Activated CD4-positive, CD25-positive, alpha-beta regulatory T cell treated with anti-CD3 and anti-CD28 coated beads, Interleukin-2, amount 50 U/mL, for 16 hours (primary cell): ENCODE data around the gene LOC101059915.

Source experiments
- DNase-seq: peaks from one replicate; pipeline ENCODE4 v3.0.0-alpha.2; 2020; ENCODE audit warnings: low read depth, low spot score

Gene LOC101059915

DNA sequence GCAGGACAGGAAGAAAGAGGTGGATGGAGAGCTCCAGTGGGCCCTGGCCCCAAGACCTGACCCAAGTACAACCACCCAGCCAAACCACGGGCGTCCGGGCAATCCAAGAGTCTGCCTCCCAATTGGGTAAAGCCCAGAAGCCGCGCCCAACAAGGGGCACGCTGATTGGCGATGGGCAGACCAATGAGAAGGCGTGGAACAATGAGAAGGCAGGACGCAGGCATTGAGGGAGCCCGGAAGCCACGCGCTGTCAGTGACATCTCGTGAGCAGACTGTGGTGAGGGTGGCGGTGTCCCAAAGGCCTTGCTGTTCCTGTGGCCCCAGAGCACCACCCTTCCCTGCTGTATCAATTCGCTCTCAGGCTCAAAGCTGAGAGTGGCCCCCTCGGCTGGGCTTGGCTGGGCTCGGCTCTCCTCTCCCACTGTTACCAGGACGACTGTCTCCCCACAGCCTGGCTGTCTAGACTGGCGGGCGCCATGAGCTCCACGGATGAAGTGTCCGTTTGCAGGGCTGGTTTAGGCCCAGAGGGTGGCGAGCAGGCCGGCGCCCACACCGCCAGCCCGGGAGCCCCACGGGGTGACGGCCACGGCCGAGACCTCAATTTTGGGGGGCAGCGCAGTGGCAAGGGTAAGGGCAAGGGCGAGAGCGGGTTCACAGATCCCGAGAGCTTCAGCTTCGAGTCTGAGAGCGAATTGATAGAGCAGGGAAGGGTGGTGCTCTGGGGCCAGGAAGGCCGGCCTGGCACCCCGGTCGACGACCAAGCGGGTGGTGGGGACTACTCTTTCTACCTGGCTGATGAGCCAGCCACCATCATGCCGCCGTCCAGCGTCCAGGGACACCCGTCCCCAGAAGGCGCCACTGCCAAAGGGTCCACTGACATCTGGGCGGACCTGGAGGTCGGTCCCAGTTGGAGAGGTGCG lies at the start of gene LOC101059915:
Gene LOC101059915 (plus strand): TSS at position 219 of the 920 bp plus-strand sequence.
- DNase-seq, result no peak

DNA sequence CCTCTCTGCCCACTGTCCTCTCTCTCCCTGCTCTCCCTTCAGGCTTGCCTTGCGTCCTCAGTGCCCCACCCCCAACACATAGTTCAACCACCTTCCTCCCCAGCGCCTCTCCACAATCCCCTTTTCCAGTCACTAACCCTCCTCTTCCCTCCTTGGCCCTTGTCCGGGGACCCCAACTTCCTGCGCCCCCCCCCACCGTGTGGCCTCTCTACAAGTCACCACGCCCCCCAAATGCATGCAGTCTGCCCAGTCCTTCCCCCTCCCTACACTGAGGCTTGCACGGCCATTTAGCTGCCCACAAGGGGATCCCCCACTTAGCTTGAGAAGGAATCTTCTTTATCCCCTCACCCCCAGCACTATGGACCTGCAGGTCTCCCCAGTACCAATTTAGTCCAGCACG lies 49.6 kb upstream of the LOC101059915 start:
- DNase-seq, result no peak

DNA sequence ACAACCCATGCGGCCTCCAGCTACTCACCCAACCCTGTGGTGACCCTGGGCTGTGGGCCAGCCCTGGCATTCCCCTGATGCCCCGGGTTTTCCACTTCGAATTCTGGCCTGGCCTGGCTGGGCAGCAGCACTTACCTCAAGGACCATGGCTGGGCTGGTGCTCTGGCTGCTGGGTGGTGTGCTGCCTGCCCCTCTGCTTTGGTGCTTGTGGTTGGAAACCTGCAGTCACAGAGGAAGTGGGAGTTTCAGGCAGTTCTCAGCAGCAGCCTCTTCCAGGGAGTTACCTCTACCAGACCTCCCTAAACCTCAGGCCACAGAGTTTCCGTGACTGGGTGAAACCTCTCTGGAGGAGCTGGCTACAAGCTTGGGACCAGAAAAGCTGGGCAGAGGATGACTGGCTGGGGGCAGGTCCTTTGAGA lies 49.0 kb upstream of the LOC101059915 start, which contains the start of gene CXCR3:
Gene CXCR3 (minus strand): TSS at position 209 of the 419 bp plus-strand sequence. CDS start 62 bp downstream, at position 147.
- DNase-seq, result peak; percentile 14

DNA sequence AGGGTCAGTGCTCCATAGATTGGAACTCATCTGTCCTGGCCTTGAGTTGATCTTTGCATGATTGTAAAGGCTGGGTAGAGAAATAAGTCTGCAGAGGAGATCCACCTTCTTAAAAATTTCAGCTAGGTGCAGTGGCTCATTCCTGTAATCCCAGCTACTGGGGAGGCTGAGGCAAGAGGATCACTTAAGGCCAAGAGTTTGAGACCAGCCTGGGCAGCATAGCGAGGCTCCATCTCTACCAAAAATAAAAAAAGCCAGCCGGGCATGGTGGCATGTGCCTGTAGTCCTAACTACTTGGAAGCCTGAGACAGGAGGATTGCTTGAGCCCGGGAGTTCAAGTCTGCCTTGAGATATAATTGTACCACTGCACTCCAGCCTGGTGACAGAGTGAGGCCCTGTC lies 48.6 kb upstream of the LOC101059915 start:
- no peak for DNase-seq

GRCh38 chrX:71619193-71619592 lies 48.2 kb upstream of the LOC101059915 start:
- peak; percentile 30 for DNase-seq

DNA sequence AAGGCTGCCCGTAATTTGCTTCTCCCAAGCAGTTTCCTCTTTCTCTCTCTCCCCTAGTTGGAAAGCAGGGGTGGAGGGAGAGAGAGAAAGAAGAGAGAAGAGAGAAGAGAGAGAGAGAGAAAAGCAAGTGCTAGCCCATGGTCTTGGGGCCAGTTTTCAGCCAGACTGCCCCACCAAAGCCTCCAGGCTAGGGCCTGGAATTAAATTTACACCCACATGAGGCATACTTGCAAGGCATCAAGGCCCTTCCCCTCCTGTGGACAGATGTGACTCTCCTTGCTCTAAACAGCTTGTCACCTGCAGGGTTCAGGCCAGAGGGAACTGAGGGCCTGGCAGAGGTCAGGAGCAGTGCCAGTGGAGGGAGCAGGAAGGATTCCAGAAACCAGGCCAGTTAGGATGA lies 47.4 kb upstream of the LOC101059915 start:
- no peak for DNase-seq

- no peak for DNase-seq
Measured at GRCh38 chrX:71621603-71622002, 45.7 kb upstream of the LOC101059915 start.

- no peak for DNase-seq
Measured at GRCh38 chrX:71622032-71622575, 45.2 kb upstream of the LOC101059915 start.

DNA sequence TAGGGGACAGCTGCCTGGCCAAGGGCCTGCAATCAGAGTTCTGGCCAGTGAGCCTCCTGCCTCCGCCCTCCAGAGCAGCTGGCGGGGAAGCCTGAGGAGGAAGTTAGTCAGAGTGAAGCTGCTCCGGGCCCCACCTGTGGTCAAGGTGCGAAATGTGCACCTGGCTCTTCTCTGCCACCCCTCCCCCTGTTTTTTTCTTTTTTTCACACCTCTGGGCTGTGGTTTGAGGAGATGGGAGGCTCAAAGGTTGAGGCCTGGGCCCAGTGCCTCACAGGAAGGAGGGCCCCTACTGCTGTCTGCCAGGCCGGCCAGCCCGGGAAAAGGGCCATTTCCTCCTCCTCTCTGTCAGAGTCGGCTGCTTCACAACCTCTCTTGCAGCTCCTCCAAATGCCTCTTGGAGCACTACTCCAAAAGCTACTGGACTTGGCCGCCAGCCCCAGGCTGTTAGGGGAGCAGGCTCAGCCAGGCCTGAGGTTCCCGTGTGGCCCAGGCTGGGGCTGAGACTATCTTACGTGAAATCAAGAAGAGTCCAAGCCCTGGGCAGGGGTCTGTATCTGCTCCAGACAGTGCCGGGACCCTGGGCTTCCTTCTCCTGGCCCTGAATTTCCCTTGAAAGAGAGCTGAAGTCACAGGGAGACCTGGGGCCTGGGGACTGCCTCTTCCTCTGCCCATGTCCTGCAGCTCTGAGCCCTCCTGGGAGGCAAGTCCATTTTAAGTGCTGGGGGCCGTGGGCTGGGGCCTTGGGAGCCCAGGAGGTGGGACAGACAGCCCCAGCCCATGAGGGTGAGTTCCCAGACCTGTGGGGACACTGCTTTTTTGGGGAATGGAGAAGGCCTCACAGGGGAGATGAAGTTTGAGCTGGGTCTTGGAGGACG lies 44.5 kb upstream of the LOC101059915 start:
- peak; percentile 24 for DNase-seq

DNA sequence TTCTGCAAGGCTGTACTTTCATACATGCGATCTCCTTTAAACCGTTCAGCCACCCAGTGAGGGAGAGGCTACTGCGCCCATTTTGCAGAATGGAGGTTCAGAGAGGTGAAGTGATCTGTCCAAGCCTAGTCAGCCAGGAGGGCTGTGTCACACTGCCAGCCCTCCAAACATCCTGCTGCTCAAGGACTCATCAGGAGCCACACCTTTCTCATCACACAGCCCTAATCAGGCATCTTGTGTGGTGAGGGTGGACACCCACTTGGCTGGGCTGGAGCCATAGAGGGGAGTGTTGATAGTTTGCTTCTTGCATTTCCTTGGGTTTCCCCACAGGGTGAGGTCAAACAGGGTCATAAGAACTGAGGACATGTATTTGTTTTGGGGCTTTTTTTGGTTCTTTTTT lies 43.6 kb upstream of the LOC101059915 start:
- no peak for DNase-seq

DNA sequence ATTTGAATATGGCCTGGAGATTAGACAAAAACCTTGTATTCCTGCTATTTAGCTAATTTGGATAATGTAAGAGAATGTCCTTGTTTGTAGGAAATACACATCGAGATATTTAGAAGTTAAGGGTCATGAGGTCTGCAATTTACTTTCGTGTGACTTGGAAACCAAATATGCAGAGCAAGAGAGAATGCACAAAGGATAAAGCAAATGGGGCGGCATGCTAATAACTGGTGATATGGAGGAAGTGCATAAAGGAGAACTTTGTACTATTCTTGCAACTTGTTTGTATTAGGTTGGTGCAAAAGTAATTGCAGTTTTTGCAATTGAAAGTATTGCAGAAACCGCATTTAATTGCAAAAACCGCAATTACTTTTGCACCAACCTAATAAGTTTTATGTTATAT lies 41.9 kb upstream of the LOC101059915 start:
- no peak for DNase-seq

DNA sequence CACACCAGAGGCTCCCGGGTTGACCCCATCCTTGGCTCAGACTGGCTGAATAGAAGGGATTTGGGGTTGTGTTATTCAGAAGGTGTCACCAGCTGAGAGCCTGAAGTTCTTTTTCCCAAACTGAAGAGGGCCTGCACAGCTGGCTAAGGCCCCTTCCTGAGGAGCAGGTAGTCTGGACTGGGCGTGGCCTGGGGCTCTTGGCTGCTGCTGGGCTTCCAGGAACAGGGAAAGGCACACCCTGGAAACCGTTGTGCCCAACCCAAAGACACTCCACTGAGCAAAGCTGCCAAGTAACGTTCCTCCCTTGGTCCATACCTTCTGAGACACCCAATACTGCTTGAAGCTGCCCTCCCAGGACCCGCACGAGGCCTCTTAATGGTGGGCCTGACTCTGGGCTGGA lies 40.8 kb upstream of the LOC101059915 start:
- no peak for DNase-seq

DNA sequence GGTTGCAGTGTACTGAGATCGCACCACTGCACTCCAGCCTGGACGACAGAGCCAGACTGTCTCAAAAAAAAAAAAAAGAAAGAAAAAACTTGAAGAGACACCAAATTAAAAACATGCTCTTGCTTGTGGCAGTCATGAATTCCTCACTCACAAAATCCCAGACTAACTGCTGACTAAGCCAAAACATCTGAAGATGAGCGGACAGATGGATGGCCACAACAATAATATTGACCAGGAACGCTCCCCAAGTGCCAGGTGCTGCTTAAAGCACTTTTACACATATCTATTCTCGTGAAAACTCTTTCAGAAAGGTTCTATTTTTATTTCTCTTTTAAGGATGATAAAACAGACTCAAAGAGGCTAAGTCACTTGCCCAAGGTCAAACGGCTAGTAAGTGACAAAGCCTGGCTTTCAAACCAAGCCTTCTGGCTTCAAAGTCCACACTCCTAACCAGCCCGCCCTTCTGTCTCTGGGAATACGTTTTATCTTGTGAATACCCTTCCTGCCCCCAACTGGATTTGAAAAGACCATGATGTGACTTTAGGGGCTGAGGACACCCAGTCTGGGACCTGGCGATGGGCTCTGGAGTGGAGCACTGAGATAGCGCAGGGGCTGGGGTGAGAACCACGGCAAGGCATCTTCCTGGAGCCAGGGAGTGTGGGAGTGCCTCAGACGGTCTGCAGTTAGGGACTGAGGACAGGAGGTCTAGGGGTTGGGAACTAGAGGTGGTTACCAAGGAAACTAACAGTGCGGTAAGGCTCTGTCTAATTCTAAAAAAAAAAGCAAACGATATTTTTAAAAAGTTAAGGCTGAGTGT lies 39.5 kb upstream of the LOC101059915 start:
- no peak for DNase-seq

- DNase-seq, result no peak
Measured at GRCh38 chrX:71629467-71629866, 37.9 kb upstream of the LOC101059915 start.

- no peak for DNase-seq
Measured at GRCh38 chrX:71632923-71633657, 34.3 kb upstream of the LOC101059915 start.

DNA sequence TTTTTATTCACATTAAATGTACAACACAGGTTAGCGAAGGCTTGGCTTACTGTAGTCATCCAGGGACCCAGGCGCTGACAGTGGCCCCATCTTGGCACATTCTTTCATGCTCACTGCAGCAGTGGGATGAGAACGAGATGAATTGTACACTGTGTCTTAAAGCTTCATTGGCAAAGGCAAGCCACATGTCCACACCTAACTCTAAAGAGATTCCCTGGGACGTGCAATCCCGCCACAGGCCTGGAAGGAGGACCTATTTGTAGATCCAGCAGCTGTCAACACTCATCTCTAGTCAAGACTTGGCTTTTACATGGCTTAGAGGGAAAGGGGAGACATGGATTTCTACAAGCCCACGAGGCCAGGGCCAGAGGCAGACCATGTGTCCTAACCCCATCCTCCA lies 33.0 kb upstream of the LOC101059915 start:
- no peak for DNase-seq

DNA sequence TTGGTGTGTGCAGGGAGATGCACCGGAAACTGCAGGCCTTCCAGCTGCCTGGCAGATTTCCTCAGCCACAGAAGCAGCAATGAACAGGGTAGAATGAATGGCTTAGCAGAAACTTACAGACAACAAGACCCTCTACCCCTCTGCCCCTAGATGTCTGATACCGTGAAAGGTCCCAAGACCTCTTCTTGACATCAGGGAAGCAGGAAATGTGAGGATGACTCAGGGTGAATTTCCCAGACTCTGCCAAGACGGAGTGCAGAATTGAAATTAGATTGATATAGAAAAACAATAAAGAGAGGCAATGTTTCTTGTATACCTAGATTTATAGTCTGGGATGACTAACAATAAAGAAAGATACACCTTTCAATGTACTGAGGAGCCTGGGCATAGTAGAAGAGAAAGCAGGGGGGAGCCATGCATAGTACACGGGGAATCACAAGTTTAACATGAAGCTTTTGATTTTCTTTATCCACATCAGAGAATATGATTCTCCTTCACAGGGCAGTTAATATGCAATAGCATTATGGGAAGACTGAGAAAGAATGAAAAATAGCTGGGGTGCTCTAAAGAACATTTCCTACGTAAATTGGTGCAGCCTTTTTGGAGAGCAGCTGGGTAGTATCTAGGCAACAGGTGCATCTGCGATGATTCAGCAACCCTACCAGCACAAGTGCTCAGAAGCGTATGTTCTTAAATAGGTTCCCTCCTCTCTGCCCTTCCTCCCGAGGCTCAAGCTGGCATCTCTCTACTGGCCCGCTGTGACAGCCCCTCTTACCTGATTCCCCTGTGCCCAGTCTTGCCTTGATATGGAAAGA lies 30.7 kb upstream of the LOC101059915 start:
- no peak for DNase-seq

- DNase-seq, result no peak
Measured at GRCh38 chrX:71637253-71637618, 30.1 kb upstream of the LOC101059915 start.

- no peak for DNase-seq
Measured at GRCh38 chrX:71637848-71638247, 29.5 kb upstream of the LOC101059915 start.

DNA sequence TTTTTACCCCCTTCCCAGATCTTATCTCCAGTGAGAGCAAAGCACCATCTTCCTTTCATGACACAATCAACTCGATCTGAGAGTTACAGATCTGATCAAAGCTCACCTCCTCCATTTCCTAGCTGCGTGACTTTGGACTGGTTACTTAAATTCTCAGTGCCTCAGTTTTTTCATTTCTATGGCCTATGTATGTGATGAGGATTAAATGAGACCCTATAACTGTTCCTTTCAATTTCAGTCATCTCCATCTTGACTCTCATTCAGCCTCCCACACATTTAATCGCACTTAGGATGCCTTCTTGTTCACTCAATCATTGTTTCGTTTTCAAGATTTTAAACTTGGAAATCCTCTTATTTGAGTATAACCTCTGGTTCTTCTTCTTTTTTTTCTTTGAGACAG lies 28.9 kb upstream of the LOC101059915 start:
- no peak for DNase-seq
